UCSD-AML1 (cell line): ENCODE measurements around the gene SLC35G6.
"Not testable (repeated sequence)": the region's sequence is repeated elsewhere in the genome, so short reads cannot be mapped to it uniquely, and the experiment has no call there.

Experiments used
- DNase-seq: peaks from one replicate; lab custom pipeline; 2025; ENCODE audit not compliant: unreplicated experiment; lab: John Stamatoyannopoulos, UW

The SLC35G6 gene

GRCh38 chr17:7481275-7481674 is at the start of gene SLC35G6:
Gene SLC35G6 (plus strand): TSS chr17:7481446. CDS start chr17:7481517, 71 bp downstream.
- not testable (repeated sequence) for DNase-seq

GRCh38 chr17:7432296-7432695 is 49.0 kb upstream of the SLC35G6 start:
- no peak for DNase-seq

GRCh38 chr17:7435676-7436555 is 45.3 kb upstream of the SLC35G6 start:
- DNase-seq = peak; percentile 81

- peak; percentile 88 for DNase-seq
These were observed 44.5 kb upstream of the SLC35G6 start for GRCh38 chr17:7436556-7437368.

GRCh38 chr17:7437369-7437863 is 43.8 kb upstream of the SLC35G6 start:
- no peak for DNase-seq

GRCh38 chr17:7437950-7438614 is 43.2 kb upstream of the SLC35G6 start:
- DNase-seq = peak; percentile 72

- DNase-seq = no peak
These were observed 42.4 kb upstream of the SLC35G6 start for GRCh38 chr17:7438656-7439460.

- DNase-seq = no peak
These were observed 41.7 kb upstream of the SLC35G6 start, which contains the start of gene FGF11 for GRCh38 chr17:7439462-7440112. Gene FGF11 (plus strand): TSS chr17:7439512. CDS start chr17:7439621, 109 bp downstream.

GRCh38 chr17:7440113-7440833 is 41.0 kb upstream of the SLC35G6 start:
- no peak for DNase-seq

- DNase-seq = no peak
These were observed 40.4 kb upstream of the SLC35G6 start for GRCh38 chr17:7440834-7441195.

- no peak for DNase-seq
These were observed 40.0 kb upstream of the SLC35G6 start for GRCh38 chr17:7441266-7441665.

GRCh38 chr17:7442142-7442541 is 39.1 kb upstream of the SLC35G6 start:
- no peak for DNase-seq

GRCh38 chr17:7443499-7444485 is 37.5 kb upstream of the SLC35G6 start:
- DNase-seq = no peak

- no peak for DNase-seq
These were observed 36.3 kb upstream of the SLC35G6 start, which contains the start of gene CHRNB1 for GRCh38 chr17:7444682-7445618. Gene CHRNB1 (plus strand): TSS chr17:7445061. CDS start chr17:7445128, 67 bp downstream.

- no peak for DNase-seq
These were observed 35.7 kb upstream of the SLC35G6 start for GRCh38 chr17:7445619-7445968.

GRCh38 chr17:7448461-7448860 is 32.8 kb upstream of the SLC35G6 start:
- DNase-seq = no peak
